Mucosa of stomach (tissue), 1 donor: Measurements from ENCODE around the gene ETF1.

Source experiments
- H3K27me3 ChIP-seq: one replicate; pipeline ENCODE4 v1.7.0; 2013; ENCODE audit warnings: mild to moderate bottlenecking, low read length; ENCODE audit not compliant: control insufficient read depth, insufficient read depth
- H3K36me3 ChIP-seq: one replicate; pipeline ENCODE4 v1.7.0; 2013; ENCODE audit warnings: low read length; ENCODE audit not compliant: control insufficient read depth, insufficient read depth
- H3K4me1 ChIP-seq: one replicate; pipeline ENCODE4 v1.7.0; 2013; ENCODE audit warnings: mild to moderate bottlenecking, low read length; ENCODE audit not compliant: control insufficient read depth, insufficient read depth
- H3K4me3 ChIP-seq: one replicate; pipeline ENCODE4 v1.7.0; 2013; ENCODE audit warnings: low read length
- H3K9ac ChIP-seq: one replicate; pipeline ENCODE4 v1.7.0; 2013; ENCODE audit warnings: mild to moderate bottlenecking, low read length, moderate library complexity
- H3K9me3 ChIP-seq: one replicate; pipeline ENCODE4 v1.7.0; 2013; ENCODE audit warnings: mild to moderate bottlenecking, low read length, moderate library complexity; ENCODE audit not compliant: control insufficient read depth
- donor health status: Pancreatic carcinoma.

Gene ETF1

DNA sequence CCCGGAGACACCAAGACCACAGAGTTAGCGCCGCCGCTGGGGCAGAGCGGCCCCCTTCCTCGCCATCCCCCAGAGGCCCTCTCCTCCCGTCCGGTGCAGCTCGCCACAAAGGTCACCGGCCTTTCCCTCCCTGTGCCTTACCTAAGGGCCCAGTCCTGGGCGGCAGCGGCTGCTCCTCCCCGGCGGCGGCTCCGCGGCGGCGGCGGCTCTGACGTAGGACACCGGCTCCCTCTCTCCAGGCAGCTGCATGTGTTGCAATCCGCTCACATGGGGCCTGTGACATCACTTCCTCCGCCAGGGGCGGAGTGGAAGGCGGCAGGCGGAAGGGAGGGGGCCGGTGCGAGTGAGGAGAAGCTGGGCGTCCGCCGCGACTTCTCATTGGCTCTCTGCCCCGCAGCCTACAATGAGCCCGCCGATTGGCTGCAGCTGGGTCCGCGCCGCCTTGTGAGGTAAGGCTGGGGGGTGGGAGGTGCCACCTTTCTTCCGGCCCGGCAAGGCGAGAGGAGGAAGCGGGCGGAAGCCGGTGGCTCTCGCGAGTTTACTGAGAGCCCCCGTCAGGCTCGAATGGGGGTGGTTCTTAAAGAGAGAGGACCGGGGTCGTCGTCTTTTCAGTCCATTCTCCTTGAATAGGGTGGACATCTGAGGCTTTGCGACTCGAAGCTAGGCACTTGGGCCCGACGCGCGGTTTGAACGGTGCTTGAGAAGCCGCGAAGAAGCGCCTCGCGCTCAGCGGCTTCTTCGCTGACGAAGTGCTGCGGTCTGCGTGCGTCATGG, at the start of gene ETF1:
Gene ETF1, minus strand, starts transcription at position 281 of the 774 bp plus-strand sequence. CDS start 318 bp downstream, outside the sequence.
- peak within 1 kb of the TSS; percentile 99 for H3K9ac ChIP-seq
- peaks cover 31% of the 10 kb centered on the region for H3K4me1 ChIP-seq
- H3K36me3 ChIP-seq = no peaks in the 10 kb centered on the region
- no peaks in the 10 kb centered on the region for H3K9me3 ChIP-seq
- peak within 1 kb of the TSS; percentile 97 for H3K4me3 ChIP-seq
- H3K27me3 ChIP-seq = no peaks in the 10 kb centered on the region

DNA sequence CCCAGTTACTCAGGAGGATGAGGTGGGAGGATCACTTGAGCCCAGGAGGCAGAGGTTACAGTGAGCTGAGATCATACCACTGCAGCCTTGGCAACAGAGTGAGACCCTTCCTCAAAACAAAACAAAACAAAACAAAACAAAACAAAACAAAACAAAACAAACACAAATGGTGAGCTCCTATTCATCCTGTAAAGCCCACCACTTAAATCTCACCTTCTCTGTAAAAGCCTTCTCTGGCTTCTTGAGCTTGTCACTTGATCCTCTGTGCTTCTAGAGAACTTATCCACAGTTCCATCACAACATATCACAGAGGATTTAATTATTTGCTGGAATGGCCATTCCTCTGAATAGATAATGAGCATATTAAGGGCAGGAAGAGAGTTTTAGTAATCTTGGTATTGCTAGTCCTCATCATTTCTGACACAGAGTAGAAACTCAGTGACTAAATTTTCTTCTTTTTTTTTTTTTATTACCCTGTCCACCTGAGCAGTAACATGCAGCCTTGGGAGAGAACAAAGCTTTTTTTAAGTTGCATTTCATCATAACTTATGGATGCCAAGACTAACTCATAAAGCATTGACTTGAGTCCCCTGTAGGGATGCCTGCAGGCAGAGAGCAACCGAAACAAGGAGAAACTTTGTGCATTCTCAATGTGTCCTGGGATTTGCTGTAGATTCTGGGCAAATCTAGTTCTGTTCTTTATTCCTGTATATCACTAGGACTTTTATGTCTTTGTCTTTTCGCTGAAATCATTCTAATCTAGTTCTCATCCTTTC, 45.2 kb upstream of the ETF1 start:
- Histone ChIP-seq H3K4me3 (no peak overlapping the region), H3K27me3 (no peaks in the 10 kb centered on the region), H3K36me3 (no peaks in the 10 kb centered on the region), H3K9me3 (no peaks in the 10 kb centered on the region), H3K4me1 (peaks cover 7% of the 10 kb centered on the region), H3K9ac (no peak overlapping the region)

DNA sequence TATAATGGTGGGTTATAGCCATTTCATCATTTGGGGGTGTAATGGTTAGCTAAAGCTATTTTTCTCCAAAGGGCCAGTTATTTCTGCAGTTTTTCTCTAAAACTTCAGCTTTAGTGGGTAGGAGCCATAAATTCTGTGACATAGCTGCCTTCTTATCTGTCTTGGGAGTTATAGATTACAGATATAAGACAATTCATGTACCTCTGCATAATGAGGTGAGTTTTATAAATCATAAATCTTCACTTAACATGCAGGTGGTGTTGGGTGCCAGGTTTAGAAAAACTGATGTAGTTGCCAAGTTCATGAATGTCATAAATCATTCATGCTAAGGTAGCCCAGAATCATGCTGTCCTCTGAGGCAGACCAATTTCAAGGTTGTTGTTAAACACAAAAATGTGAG, 42.1 kb upstream of the ETF1 start:
- no peaks in the 10 kb centered on the region for H3K27me3 ChIP-seq
- H3K36me3 ChIP-seq = no peaks in the 10 kb centered on the region
- no peak overlapping the region for H3K4me3 ChIP-seq
- no peak overlapping the region for H3K9ac ChIP-seq
- no peaks in the 10 kb centered on the region for H3K9me3 ChIP-seq
- peaks cover 2% of the 10 kb centered on the region for H3K4me1 ChIP-seq

DNA sequence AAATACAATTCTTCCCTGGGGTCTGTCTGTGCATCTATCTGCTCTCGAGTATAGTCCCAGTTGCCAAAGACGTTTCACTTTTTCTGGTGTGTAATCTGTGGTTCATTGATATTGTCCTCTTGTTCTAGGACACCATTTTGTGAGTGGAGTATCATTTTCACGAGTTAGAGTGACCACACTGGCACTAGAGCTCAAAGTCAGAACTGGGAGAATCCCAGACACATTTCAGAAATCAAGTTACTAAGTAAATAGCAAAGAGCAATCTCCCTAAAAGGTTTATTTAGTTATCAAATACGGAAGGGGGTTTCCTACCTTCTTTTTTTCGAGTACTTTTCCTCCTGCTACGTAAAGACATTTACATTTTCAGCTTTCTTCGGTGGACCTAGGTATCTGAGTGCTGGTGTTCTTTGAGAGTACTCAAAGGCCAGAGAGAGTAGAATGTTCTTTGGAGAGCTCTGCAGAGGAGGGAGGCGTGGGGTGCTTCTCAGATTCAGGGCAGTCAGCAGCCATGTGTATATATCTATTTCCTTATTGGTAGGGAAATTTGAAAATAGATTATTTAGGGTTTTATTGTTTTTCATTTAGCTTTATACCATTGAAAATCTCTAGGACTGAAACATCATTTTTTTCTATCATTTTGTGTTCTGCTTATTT, 41.1 kb upstream of the ETF1 start:
- H3K27me3 ChIP-seq = no peaks in the 10 kb centered on the region
- no peaks in the 10 kb centered on the region for H3K36me3 ChIP-seq
- no peaks in the 10 kb centered on the region for H3K9me3 ChIP-seq
- no peak overlapping the region for H3K9ac ChIP-seq
- H3K4me1 ChIP-seq = peaks cover 5% of the 10 kb centered on the region
- no peak overlapping the region for H3K4me3 ChIP-seq

DNA sequence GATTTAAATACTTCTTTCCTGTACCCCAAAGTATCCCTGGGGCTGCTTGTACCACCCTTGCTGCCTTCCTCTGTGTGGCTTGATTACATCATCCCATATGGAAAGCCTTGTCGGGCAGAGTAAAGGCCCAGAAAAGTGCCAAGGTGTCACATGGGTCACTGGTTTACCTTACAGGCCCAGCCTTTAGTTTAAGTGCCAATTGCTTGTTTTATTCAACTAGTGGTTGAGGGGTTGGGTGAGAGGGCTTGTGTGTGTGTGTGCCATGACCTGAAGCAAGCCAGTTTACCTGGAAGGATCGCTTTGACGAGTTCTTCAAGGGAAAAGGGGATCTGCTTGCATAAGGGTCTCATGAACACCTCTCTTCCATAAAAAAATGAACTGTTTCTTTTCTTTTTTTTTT, 39.9 kb upstream of the ETF1 start:
- Histone ChIP-seq H3K36me3 (no peaks in the 10 kb centered on the region), H3K4me1 (peaks cover 6% of the 10 kb centered on the region), H3K9me3 (no peaks in the 10 kb centered on the region), H3K27me3 (no peaks in the 10 kb centered on the region), H3K4me3 (no peak overlapping the region), H3K9ac (no peak overlapping the region)

DNA sequence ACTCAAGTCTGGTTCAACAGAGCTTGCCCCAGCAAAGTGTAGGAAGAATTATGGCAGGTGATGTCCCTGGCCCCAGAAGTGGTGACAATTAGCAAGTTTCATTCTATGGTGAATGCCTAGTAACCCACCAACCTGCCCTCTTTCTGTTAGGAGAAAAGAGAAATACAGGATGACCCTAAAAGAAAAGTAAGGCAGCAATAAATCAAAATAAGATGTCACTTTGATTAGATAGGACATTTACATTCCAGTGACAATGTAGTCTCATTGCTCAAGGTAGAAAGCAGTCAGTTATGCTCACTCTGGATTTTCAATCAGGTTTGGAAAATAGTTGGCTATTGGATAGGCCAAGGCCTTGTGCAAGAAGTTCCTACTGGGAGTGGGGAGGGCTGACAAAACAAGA, 37.7 kb upstream of the ETF1 start:
- no peaks in the 10 kb centered on the region for H3K27me3 ChIP-seq
- no peaks in the 10 kb centered on the region for H3K9me3 ChIP-seq
- peaks cover 12% of the 10 kb centered on the region for H3K4me1 ChIP-seq
- H3K9ac ChIP-seq = no peak overlapping the region
- no peaks in the 10 kb centered on the region for H3K36me3 ChIP-seq
- no peak overlapping the region for H3K4me3 ChIP-seq

DNA sequence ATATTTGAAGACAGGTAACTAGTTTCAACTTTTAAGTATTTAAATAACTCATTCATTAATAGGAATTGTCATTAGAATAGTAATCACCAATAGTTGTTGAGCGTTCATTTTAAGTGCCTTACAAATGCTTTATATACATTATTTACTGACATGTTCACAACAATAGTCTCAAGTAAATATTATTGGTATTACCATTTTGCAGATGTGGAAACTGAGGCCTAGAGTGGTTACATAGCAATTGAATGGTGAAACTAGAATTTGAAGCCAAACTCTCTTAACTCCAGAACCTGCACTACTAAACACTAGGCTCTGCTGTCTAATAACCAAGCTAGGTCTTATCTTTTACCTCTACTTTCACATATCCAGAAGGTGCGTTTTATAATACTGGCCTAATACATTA, 37.0 kb upstream of the ETF1 start:
- no peaks in the 10 kb centered on the region for H3K9me3 ChIP-seq
- H3K36me3 ChIP-seq = no peaks in the 10 kb centered on the region
- no peaks in the 10 kb centered on the region for H3K27me3 ChIP-seq
- H3K9ac ChIP-seq = no peak overlapping the region
- H3K4me3 ChIP-seq = no peak overlapping the region
- H3K4me1 ChIP-seq = peaks cover 13% of the 10 kb centered on the region

DNA sequence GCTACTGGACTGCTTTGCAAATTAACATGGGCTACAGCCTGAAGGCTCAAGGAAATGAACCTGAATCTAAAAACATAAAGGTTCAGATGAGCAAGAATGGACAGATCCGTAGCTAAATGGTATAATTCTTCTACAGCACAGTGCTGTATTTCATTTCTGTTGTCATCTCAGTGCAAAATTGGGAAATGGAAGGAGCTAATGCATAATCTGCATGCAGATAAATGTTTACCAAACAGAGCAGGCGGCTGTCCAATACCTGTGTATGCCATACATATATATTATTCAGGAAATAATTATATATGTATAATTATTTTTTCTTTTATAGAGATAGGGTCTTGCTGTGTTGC, 36.5 kb upstream of the ETF1 start:
- Histone ChIP-seq H3K9me3 (no peaks in the 10 kb centered on the region), H3K4me1 (peaks cover 13% of the 10 kb centered on the region), H3K4me3 (no peak overlapping the region), H3K36me3 (no peaks in the 10 kb centered on the region), H3K27me3 (no peaks in the 10 kb centered on the region), H3K9ac (no peak overlapping the region)

DNA sequence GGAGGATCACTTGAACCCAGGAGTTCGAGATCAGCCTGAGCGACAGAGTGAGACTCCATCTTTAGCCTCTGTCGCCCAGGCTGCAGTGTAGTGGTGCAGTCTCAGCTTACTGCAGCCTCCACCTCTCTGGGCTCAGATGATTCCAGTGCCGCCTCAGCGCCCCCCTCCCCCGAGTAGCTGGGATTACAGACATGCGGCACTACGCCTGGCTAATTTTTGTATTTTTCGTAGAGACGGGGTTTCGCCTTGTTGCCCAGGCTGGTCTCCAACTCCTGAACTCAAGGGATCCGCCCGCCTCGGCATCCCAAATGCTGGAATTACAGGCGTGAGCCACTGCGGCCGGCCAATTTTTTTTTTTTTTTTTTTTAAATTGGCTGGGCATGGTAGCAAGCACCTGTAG, 34.4 kb upstream of the ETF1 start:
- Histone ChIP-seq H3K36me3 (peaks cover 2% of the 10 kb centered on the region), H3K4me3 (no peak overlapping the region), H3K9ac (no peak overlapping the region), H3K4me1 (peaks cover 18% of the 10 kb centered on the region), H3K9me3 (no peaks in the 10 kb centered on the region), H3K27me3 (no peaks in the 10 kb centered on the region)

DNA sequence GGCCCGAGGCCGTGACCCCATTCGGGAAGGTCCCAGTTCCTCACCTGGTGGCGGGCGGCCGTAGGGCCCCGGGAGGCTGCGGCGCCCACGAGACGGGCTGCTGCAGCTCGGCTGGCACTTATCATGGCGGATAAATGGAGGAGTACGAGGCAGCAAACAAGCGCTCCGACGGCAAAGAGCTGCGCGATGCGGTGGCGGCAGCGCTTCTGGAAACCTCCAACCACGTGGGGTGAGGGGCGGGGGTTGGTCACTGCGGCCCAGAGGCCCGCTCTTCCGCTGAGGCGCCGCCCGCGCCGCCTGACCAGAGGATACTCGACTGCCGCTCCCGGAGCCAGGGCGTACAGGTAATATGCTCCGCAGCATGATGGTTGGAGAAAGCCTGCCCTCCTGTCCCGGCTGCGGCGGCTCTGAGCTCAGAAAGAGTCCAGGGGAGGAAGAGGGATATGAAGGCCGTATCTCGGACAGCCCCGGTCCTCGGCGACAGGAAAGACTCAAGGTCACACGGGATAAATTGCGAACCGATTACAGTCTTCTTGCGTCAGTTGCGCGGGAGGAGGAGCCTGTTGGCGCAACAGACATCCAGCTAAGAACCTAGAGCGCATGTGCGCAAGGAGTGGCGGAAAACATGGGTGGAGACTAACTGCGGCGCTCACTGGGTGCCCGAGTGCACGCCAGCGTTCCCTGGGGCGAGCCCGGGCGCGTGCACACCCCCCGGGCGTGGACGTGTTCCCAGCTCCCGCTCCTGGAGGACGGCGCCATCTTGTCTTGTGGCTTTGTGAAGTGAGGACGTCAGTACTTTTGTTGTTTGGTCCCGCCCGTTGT, 32.4 kb upstream of the ETF1 start, which contains the start of gene HSPA9:
Gene HSPA9, minus strand, starts transcription at position 208 of the 822 bp plus-strand sequence. Its CDS starts 83 bp downstream, at position 125.
- H3K9ac ChIP-seq = peak within 1 kb of the TSS; percentile 96
- peak within 1 kb of the TSS; percentile 74 for H3K4me3 ChIP-seq
- peaks cover 18% of the 10 kb centered on the region for H3K4me1 ChIP-seq
- peaks cover 17% of the 10 kb centered on the region for H3K36me3 ChIP-seq
- H3K9me3 ChIP-seq = no peaks in the 10 kb centered on the region
- H3K27me3 ChIP-seq = no peaks in the 10 kb centered on the region

DNA sequence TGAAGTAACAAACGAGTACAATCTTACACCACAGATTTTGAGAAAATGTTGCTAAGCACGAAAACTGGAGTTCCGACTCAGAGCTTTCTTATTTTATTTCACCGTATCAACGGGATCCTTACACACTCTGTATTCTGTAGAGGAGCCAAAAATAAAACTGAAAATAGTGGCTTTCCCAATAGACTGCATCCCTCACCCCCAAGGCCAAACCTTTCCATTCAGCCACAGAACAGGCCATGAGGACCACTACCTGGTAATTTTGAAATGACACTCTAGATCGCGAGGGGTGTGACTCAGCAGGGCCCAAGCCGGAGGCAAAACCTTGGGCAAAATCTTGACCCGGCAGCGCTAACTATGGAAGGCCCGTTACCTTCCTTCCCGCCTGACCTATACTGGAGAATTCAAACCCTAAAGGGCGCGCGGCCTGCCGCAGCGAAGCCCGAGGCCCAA, 31.7 kb upstream of the ETF1 start:
- Histone ChIP-seq H3K27me3 (no peaks in the 10 kb centered on the region), H3K4me1 (peaks cover 18% of the 10 kb centered on the region), H3K9ac (peak overlapping the region; percentile 96), H3K36me3 (peaks cover 17% of the 10 kb centered on the region), H3K9me3 (no peaks in the 10 kb centered on the region), H3K4me3 (peak overlapping the region; percentile 74)
